GM23338 (cell line): Measurements from ENCODE around the gene LRRC3B. TPM values are rescaled to one million over a fixed set of nuclear protein-coding genes. Genes with fewer than 3 reads are reported as not detected.

ENCODE experiments used
- ATAC-seq: fragments of 200-7000 bp; cut with Tn5 transposase; 3 replicates; pipeline ENCODE4 v1.9.1; 2020
- DNase-seq: peaks from one replicate; pipeline ENCODE4 v3.0.0-alpha.2; 2015; ENCODE audit warnings: low spot score
- H2AFZ ChIP-seq: fragments of 200-600 bp; sonication (generic); 2 replicates; pipeline ENCODE4 v1.8.0; 2016; ENCODE audit warnings: antibody characterized with exemption, mild to moderate bottlenecking, moderate library complexity
- H3F3A ChIP-seq: fragments of 200-600 bp; sonication (generic); replicated peaks from 2 replicates; pipeline ENCODE4 v1.8.0; 2017; ENCODE audit warnings: antibody characterized with exemption, mixed run types, low read depth
- H3K27ac ChIP-seq: fragments of 200-600 bp; sonication (generic); 2 replicates; pipeline ENCODE4 v1.6.1; 2016; ENCODE audit warnings: low read depth
- H3K27me3 ChIP-seq: fragments of 200-600 bp; sonication (generic); 2 replicates; pipeline ENCODE4 v1.8.0; 2016; ENCODE audit warnings: mild to moderate bottlenecking, mixed run types, moderate library complexity; ENCODE audit not compliant: insufficient read depth
- H3K36me3 ChIP-seq: fragments of 200-600 bp; sonication (generic); 2 replicates; pipeline ENCODE4 v1.8.0; 2016; ENCODE audit warnings: mild to moderate bottlenecking; ENCODE audit not compliant: insufficient read depth
- H3K4me1 ChIP-seq: fragments of 200-600 bp; sonication (generic); 2 replicates; pipeline ENCODE4 v1.8.0; 2016; ENCODE audit warnings: mild to moderate bottlenecking, moderate library complexity; ENCODE audit not compliant: insufficient read depth
- H3K4me2 ChIP-seq: fragments of 200-600 bp; sonication (generic); 2 replicates; pipeline ENCODE4 v1.7.1; 2017; ENCODE audit warnings: mixed run types
- H3K4me3 ChIP-seq: fragments of 200-600 bp; sonication (generic); 2 replicates; pipeline ENCODE4 v1.6.1; 2016; ENCODE audit warnings: mixed run types
- H3K79me2 ChIP-seq: fragments of 200-600 bp; sonication (generic); replicated peaks from 2 replicates; pipeline ENCODE4 v1.8.0; 2017; ENCODE audit warnings: mild to moderate bottlenecking; ENCODE audit not compliant: insufficient read depth
- H3K9me2 ChIP-seq: fragments of 200-600 bp; sonication (generic); 2 replicates; pipeline ENCODE4 v1.8.0; 2017; ENCODE audit not compliant: insufficient read depth
- H4K20me1 ChIP-seq: fragments of 200-600 bp; sonication (generic); replicated peaks from 2 replicates; pipeline ENCODE4 v1.8.0; 2017; ENCODE audit warnings: mild to moderate bottlenecking; ENCODE audit not compliant: insufficient read depth
- H3K27ac Mint-ChIP-seq: 2 replicates; pipeline ENCODE4 v1.8.0; 2020; ENCODE audit warnings: inconsistent platforms, mild to moderate bottlenecking, moderate library complexity, mixed read lengths
- H3K27me3 Mint-ChIP-seq: 3 replicates; pipeline ENCODE4 v1.8.0; 2022; ENCODE audit warnings: low read depth, mild to moderate bottlenecking, moderate library complexity, mixed read lengths, inconsistent platforms; ENCODE audit not compliant: insufficient read depth, poor library complexity
- H3K36me3 Mint-ChIP-seq: 3 replicates; pipeline ENCODE4 v1.8.0; 2021; ENCODE audit warnings: low read depth, mild to moderate bottlenecking, inconsistent platforms, moderate library complexity, mixed read lengths
- H3K4me1 Mint-ChIP-seq: 3 replicates; pipeline ENCODE4 v1.8.0; 2020; ENCODE audit warnings: mild to moderate bottlenecking, inconsistent platforms, mixed read lengths
- H3K4me3 Mint-ChIP-seq: 3 replicates; pipeline ENCODE4 v1.8.0; 2021; ENCODE audit warnings: moderate library complexity, mild to moderate bottlenecking, inconsistent platforms, mixed read lengths
- H3K9me3 Mint-ChIP-seq: 3 replicates; pipeline ENCODE4 v1.8.0; 2020; ENCODE audit warnings: moderate library complexity, mild to moderate bottlenecking, inconsistent platforms, mixed read lengths
- CTCF ChIP-seq, 2 experiments: fragments of 200-600 bp in 1 of 2; sonication (generic) in 1 of 2; conservative IDR thresholded peaks; 2 replicates each; pipeline versions ENCODE4 v1.5.1 to v1.6.1; 2016 to 2017; ENCODE audit warnings: antibody characterized with exemption in 2 of 2, low read depth in 2 of 2, mild to moderate bottlenecking in 2 of 2, moderate library complexity in 1 of 2
- ETS1 ChIP-seq: IDR thresholded peaks from 2 replicates; pipeline ENCODE4 v1.6.1; 2016; ENCODE audit warnings: antibody characterized with exemption
- EZH2 ChIP-seq: fragments of 200-600 bp; sonication (generic); IDR thresholded peaks from one replicate; pipeline ENCODE4 v1.8.0; 2017; ENCODE audit warnings: antibody characterized with exemption, mild to moderate bottlenecking, low read depth; ENCODE audit not compliant: unreplicated experiment
- JUNB ChIP-seq: IDR thresholded peaks from one replicate; pipeline ENCODE4 v1.6.1; 2016; ENCODE audit warnings: antibody characterized with exemption; ENCODE audit not compliant: unreplicated experiment
- POLR2AphosphoS5 ChIP-seq: IDR thresholded peaks from 2 replicates; pipeline ENCODE4 v1.6.1; 2016; ENCODE audit warnings: antibody characterized with exemption, low read depth
- STAT1 ChIP-seq: IDR thresholded peaks from one replicate; pipeline ENCODE4 v1.6.1; 2016; ENCODE audit warnings: antibody characterized with exemption; ENCODE audit not compliant: unreplicated experiment
- ZNF114 ChIP-seq: fragments of 250-450 bp; sonication (Bioruptor Pico); IDR thresholded peaks from 2 replicates; pipeline ENCODE4 v1.5.0; 2020; ENCODE audit warnings: mild to moderate bottlenecking, moderate library complexity
- ZNF331 ChIP-seq: fragments of 250-450 bp; sonication (Bioruptor Pico); IDR thresholded peaks from 2 replicates; pipeline ENCODE4 v1.5.0; 2020; ENCODE audit warnings: low read depth, mild to moderate bottlenecking, moderate library complexity
- polyA plus RNA-seq: library from polyadenylated mRNA; unstranded; fragments of >200 nt; fragmentation: Nextera tagmentation; extraction: Ambion mirVana; gene quantifications from 2 replicates; pipeline ENCODE4 v1.2.1, GENCODE V29; 2016
- total RNA-seq: library from RNA; depleted of rRNA; stranded (reverse); fragments of >200 nt; shearing (Covaris generic); gene quantifications from 2 replicates; pipeline ENCODE4 v1.2.3, GENCODE V29; 2014
- TF ChIP-seq, protein P1 (sequence below): IDR thresholded peaks from one replicate; pipeline ENCODE4 v1.6.1; 2018; ENCODE audit warnings: antibody characterized with exemption; ENCODE audit not compliant: unreplicated experiment
- TF ChIP-seq, protein P2 (sequence below): fragments of 250-450 bp; sonication (Bioruptor Pico); IDR thresholded peaks from 2 replicates; pipeline ENCODE4 v1.5.0; 2020; ENCODE audit warnings: mild to moderate bottlenecking, moderate library complexity

The LRRC3B gene
- total and polyA plus RNA-seq, 2 experiments from 2014 or later: 7.1 to 13.2 TPM

GRCh38 chr3:26614006-26614685 lies 8.4 kb upstream of the LRRC3B start (continued):
- TF ChIP-seq JUNB (no peak), ETS1 (no peak)

- Histone ChIP-seq H3K9me2 (peaks cover 3% of the 10 kb centered on the region; the same call in 1 of the 2 replicates), H4K20me1 (no peaks in the 10 kb centered on the region), H2AFZ (peak overlapping the region; percentile 99; the same call in 1 of the 2 replicates), H3K4me1 (peaks cover 25% of the 10 kb centered on the region), H3K27ac (no peak overlapping the region), H3K79me2 (peaks cover 12% of the 10 kb centered on the region), H3K36me3 (no peaks in the 10 kb centered on the region), H3F3A (0 out of 2 replicates have a peak, but pooled peaks cover 5% of the 10 kb centered on the region), H3K4me3 (peak overlapping the region; percentile 87), H3K27me3 (peaks cover 68% of the 10 kb centered on the region), H3K4me2 (peak overlapping the region; percentile 99)
- Mint-ChIP-seq H3K4me1 (peaks cover 25% of the 10 kb centered on the region), H3K27me3 (peaks cover 55% of the 10 kb centered on the region), H3K4me3 (peak overlapping the region; percentile 83; the same call in 2 of the 3 replicates), H3K27ac (no peak overlapping the region), H3K9me3 (no peaks in the 10 kb centered on the region; the same call in 2 of the 3 replicates), H3K36me3 (no peaks in the 10 kb centered on the region)
- TF ChIP-seq, protein P1, sequence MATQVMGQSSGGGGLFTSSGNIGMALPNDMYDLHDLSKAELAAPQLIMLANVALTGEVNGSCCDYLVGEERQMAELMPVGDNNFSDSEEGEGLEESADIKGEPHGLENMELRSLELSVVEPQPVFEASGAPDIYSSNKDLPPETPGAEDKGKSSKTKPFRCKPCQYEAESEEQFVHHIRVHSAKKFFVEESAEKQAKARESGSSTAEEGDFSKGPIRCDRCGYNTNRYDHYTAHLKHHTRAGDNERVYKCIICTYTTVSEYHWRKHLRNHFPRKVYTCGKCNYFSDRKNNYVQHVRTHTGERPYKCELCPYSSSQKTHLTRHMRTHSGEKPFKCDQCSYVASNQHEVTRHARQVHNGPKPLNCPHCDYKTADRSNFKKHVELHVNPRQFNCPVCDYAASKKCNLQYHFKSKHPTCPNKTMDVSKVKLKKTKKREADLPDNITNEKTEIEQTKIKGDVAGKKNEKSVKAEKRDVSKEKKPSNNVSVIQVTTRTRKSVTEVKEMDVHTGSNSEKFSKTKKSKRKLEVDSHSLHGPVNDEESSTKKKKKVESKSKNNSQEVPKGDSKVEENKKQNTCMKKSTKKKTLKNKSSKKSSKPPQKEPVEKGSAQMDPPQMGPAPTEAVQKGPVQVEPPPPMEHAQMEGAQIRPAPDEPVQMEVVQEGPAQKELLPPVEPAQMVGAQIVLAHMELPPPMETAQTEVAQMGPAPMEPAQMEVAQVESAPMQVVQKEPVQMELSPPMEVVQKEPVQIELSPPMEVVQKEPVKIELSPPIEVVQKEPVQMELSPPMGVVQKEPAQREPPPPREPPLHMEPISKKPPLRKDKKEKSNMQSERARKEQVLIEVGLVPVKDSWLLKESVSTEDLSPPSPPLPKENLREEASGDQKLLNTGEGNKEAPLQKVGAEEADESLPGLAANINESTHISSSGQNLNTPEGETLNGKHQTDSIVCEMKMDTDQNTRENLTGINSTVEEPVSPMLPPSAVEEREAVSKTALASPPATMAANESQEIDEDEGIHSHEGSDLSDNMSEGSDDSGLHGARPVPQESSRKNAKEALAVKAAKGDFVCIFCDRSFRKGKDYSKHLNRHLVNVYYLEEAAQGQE: no peak
- TF ChIP-seq STAT1 (no peak), ETS1 (no peak), EZH2 (no peak), ZNF331 (no peak), JUNB (no peak), ZNF114 (CRISPR knock-in tag) (no peak), CTCF (conservative IDR thresholded peaks at IDR 0.05; ENCODE audit: low read depth in 2 of 2) (no peak), POLR2AphosphoS5 (no peak)
- TF ChIP-seq, protein P2, sequence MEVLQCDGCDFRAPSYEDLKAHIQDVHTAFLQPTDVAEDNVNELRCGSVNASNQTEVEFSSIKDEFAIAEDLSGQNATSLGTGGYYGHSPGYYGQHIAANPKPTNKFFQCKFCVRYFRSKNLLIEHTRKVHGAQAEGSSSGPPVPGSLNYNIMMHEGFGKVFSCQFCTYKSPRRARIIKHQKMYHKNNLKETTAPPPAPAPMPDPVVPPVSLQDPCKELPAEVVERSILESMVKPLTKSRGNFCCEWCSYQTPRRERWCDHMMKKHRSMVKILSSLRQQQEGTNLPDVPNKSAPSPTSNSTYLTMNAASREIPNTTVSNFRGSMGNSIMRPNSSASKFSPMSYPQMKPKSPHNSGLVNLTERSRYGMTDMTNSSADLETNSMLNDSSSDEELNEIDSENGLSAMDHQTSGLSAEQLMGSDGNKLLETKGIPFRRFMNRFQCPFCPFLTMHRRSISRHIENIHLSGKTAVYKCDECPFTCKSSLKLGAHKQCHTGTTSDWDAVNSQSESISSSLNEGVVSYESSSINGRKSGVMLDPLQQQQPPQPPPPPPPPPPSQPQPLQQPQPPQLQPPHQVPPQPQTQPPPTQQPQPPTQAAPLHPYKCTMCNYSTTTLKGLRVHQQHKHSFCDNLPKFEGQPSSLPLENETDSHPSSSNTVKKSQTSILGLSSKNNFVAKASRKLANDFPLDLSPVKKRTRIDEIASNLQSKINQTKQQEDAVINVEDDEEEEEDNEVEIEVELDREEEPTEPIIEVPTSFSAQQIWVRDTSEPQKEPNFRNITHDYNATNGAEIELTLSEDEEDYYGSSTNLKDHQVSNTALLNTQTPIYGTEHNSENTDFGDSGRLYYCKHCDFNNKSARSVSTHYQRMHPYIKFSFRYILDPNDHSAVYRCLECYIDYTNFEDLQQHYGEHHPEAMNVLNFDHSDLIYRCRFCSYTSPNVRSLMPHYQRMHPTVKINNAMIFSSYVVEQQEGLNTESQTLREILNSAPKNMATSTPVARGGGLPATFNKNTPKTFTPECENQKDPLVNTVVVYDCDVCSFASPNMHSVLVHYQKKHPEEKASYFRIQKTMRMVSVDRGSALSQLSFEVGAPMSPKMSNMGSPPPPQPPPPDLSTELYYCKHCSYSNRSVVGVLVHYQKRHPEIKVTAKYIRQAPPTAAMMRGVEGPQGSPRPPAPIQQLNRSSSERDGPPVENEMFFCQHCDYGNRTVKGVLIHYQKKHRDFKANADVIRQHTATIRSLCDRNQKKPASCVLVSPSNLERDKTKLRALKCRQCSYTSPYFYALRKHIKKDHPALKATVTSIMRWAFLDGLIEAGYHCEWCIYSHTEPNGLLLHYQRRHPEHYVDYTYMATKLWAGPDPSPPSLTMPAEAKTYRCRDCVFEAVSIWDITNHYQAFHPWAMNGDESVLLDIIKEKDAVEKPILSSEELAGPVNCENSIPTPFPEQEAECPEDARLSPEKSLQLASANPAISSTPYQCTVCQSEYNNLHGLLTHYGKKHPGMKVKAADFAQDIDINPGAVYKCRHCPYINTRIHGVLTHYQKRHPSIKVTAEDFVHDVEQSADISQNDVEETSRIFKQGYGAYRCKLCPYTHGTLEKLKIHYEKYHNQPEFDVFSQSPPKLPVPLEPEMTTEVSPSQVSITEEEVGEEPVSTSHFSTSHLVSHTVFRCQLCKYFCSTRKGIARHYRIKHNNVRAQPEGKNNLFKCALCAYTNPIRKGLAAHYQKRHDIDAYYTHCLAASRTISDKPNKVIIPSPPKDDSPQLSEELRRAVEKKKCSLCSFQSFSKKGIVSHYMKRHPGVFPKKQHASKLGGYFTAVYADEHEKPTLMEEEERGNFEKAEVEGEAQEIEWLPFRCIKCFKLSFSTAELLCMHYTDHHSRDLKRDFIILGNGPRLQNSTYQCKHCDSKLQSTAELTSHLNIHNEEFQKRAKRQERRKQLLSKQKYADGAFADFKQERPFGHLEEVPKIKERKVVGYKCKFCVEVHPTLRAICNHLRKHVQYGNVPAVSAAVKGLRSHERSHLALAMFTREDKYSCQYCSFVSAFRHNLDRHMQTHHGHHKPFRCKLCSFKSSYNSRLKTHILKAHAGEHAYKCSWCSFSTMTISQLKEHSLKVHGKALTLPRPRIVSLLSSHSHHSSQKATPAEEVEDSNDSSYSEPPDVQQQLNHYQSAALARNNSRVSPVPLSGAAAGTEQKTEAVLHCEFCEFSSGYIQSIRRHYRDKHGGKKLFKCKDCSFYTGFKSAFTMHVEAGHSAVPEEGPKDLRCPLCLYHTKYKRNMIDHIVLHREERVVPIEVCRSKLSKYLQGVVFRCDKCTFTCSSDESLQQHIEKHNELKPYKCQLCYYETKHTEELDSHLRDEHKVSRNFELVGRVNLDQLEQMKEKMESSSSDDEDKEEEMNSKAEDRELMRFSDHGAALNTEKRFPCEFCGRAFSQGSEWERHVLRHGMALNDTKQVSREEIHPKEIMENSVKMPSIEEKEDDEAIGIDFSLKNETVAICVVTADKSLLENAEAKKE: no peak
- DNase-seq (no peak), ATAC-seq (no peak)
These were observed 1.4 kb upstream of the LRRC3B start for GRCh38 chr3:26621176-26621575.
